Fibroblast of lung (primary cell): Measurements from ENCODE around the gene KCNMA1.

ENCODE experiments used
- EZH2 ChIP-seq: IDR thresholded peaks from 2 replicates; pipeline ENCODE4 v1.5.1; 2012; ENCODE audit warnings: low read length, control low read depth, mild to moderate bottlenecking; ENCODE audit errors: missing control alignments
- TF ChIP-seq, protein P1 (sequence below), 2 donors: IDR thresholded peaks in 1 of 2; conservative IDR thresholded peaks in 1 of 2; 1 replicate in 1 of 2; 2 replicates in 1 of 2; pipeline ENCODE4 v1.5.1; 2011 to 2012; ENCODE audit warnings: low read length in 2 of 2, control low read depth in 1 of 2, inconsistent platforms in 1 of 2, low read depth in 1 of 2, mild to moderate bottlenecking in 1 of 2

DNA sequence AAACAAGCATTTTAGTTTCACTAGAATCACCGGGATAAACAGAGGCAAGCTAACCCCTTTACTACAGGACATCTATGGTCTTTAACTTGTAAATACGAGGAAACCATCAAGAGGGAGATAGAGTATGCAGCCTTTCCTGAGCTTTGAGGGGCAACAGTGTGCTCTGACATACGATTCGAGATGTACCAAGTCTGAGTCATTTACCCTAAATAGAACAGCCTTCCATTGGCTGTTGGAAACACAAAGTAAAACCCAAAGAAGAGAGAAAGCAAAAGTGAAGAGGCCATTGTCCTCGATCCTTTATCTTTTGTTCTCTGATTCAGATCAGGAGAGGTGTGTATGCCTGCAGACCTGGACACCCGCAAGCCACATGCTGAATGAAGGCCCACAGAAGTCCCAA is 289.5 kb downstream of the KCNMA1 start:
- TF ChIP-seq, protein P1, sequence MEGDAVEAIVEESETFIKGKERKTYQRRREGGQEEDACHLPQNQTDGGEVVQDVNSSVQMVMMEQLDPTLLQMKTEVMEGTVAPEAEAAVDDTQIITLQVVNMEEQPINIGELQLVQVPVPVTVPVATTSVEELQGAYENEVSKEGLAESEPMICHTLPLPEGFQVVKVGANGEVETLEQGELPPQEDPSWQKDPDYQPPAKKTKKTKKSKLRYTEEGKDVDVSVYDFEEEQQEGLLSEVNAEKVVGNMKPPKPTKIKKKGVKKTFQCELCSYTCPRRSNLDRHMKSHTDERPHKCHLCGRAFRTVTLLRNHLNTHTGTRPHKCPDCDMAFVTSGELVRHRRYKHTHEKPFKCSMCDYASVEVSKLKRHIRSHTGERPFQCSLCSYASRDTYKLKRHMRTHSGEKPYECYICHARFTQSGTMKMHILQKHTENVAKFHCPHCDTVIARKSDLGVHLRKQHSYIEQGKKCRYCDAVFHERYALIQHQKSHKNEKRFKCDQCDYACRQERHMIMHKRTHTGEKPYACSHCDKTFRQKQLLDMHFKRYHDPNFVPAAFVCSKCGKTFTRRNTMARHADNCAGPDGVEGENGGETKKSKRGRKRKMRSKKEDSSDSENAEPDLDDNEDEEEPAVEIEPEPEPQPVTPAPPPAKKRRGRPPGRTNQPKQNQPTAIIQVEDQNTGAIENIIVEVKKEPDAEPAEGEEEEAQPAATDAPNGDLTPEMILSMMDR (conservative IDR thresholded peaks at IDR 0.05 in 1 of 2, IDR thresholded peaks at IDR 0.05 in 1 of 2; ENCODE audit: low read depth in 1 of 2, low read length in 2 of 2) = no peak
- no peak for TF ChIP-seq EZH2
